ENCODE data around the gene PERM1.
"Not testable (repeated sequence)": the region's sequence is repeated elsewhere in the genome, so short reads cannot be mapped to it uniquely, and the experiment has no call there.

The PERM1 gene

GRCh38 chr1:1014799-1015681 is 33.1 kb upstream of the PERM1 start:
- DNase-seq (ENCODE audit: low read depth, low spot score), result no peak

- DNase-seq (ENCODE audit: low read depth, low spot score), result no peak
Observed at GRCh38 chr1:1013922-1014648, 32.2 kb upstream of the PERM1 start.

DNA sequence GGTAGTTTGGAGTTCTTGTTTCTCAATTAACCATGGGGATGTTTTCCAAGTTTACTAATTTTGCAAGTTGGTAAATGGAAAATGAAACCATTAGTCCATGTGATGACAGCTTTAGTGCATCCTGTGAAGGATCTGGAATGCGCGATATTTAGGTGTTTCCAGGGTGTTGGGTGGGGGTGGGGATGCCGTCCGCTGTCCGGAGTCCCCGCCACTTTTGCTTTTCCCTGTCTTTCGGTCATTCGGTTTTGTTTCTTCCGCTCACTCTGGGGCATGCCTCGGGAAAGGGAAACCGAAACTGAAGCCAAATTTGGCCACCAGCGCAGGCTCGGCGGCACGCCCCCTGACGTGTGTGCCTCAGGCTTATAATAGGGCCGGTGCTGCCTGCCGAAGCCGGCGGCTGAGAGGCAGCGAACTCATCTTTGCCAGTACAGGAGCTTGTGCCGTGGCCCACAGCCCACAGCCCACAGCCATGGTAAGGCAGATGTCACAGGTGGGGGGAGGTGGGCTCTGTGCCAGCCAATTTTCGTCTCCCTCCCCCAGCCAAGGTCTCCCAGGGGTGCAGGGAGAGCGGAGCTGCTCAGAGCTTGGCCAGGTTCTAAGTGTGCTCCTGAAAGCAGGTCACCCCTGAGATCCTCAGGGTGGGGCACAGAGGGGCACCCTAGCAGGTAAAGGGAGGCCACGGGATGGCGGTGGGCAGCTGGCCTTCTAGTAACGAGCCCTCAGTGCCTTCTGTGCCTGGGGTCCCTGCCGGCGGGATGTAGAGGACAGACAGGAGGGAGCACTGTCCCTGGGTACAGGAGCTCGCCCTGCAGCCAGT is 31.4 kb upstream of the PERM1 start, which contains the start of gene ISG15:
ISG15 (plus strand) TSS at position 393 of the 817 bp plus-strand sequence; CDS start at position 470, 77 bp downstream.
- peak; percentile 72 for DNase-seq (ENCODE audit: low read depth, low spot score)

GRCh38 chr1:1012736-1013104 is 30.8 kb upstream of the PERM1 start:
- DNase-seq (ENCODE audit: low read depth, low spot score), result not testable (repeated sequence)

- DNase-seq (ENCODE audit: low read depth, low spot score), result no peak
Observed at GRCh38 chr1:1011396-1011949, 29.6 kb upstream of the PERM1 start.

DNA sequence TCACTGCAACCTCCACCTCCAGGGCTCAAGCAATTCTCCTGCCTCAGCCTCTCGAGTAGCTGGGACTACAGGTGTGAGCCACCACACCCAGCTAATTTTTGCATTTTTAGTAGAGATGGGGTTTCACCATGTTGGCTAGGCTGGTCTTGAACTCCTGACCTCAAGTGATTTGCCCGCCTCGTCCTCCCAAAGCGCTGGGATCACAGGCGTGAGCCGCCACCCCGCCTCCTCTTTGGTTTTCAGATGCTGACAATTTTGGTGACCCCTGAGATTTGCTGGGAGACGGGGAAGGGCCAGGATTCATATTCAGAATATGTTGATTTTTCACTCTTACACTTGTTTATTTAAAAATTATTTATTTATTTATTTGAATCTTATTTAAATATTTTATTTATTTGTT is 28.2 kb upstream of the PERM1 start:
- DNase-seq (ENCODE audit: low read depth, low spot score), result not testable (repeated sequence)

DNA sequence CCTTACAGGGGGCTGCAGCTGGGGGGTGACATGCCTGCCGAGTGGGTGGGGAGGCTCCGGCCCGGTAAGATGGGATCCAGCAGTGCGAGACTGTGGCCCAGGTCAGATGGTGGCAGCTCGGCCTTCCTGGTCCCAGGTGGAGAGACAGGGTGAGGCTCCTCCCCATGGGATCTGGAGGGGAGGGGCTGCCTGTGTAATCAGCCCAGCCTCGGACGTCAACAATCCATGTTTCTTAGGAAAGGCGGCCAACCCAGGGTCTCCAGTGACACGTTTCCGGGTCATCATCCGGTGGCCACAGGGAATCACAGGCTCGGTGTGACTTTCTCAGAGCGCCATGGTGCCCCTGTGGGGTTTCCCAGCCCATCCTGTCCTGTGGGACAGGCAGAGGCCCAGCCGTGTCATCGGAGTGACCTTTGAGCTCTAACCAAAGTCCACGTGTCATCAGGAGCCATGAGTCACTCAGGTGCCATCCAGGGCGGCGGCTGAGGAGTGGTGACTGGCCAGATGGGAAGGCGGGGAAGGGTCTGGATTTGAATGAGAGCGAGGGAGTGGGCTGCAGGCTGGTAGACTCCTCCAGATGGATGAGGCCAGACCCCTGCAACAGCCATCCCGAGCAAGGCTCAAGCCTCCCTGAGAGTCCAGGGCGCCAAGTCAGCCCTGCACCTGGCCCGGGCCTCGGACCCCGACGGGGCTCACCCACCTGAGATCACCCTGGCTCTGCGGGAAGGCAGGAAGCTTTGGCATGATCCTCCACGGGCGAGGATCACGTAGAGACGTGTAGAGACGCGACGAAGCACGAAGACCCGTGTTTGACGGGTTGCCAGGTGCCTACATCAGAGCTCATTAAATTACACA is 24.6 kb upstream of the PERM1 start:
- DNase-seq (ENCODE audit: low read depth, low spot score), result no peak

DNA sequence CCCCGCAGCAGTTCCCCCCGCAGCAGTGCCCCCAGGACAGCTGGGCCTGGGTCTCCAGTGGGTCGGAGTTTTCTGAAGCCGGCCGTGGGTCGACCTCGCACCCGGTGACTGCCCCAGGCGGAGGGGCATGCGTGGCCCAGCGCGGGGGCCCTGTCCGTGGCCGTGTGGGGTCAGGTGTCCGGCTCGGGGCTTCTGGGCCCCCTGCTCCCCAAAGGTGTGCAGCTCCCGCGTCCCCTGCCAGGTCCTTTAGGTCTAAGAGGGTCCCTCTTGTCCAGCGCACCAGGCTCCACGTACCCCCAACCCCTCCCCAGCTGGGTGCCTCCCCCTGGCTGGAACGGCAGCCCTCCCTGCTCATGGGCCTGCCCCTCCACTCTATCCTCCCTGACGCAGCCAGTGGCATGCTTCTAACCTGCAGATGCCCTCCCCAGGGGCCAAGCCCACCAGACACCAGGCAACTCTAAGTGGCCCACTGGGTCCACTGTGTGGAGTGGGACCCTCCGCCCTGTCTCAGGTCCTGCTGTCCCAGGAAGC is 23.9 kb upstream of the PERM1 start:
- DNase-seq (ENCODE audit: low read depth, low spot score), result no peak

- DNase-seq (ENCODE audit: low read depth, low spot score), result no peak
Observed at GRCh38 chr1:1004780-1005697, 23.1 kb upstream of the PERM1 start.

- DNase-seq (ENCODE audit: low read depth, low spot score), result no peak
Observed at GRCh38 chr1:1004420-1004779, 22.5 kb upstream of the PERM1 start.

GRCh38 chr1:1003618-1004419 is 21.9 kb upstream of the PERM1 start:
- DNase-seq (ENCODE audit: low read depth, low spot score), result no peak

GRCh38 chr1:1001057-1001783 is 19.3 kb upstream of the PERM1 start:
- no peak for DNase-seq (ENCODE audit: low read depth, low spot score)

DNA sequence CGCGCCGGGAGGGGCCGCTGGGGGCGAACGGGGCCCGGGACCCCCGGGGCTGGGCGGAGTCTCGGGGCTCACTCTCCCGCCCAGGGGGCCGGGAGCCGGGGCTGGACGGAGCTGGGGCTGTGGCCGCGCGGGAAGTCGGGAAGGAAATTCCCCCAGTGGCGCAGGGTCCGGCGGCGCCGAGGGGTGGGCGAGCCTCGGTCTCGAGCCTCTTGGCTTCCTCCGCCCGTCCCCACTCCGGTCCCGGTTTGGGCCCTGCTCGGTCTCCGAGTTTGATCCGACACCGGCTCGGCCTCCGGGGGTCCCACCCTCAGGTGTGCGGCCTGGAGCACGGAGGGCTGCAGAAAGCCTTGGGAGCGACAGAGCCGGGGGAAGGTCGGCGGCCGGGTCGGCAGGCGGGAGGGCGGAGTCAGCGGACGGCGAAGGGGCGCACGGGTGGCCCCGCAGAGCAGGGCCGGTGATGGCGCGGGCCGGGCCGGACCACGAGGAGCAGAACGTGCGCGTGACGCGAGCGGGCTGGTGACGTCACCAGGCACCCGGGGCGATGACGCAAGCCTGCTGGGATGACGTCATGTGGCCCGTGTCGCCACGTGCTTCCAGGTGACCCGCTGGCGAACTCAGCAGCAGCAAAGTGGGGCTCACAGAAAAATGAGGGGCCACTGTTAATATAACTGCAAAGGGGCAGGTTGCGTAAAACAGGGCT is 18.6 kb upstream of the PERM1 start:
- peak; percentile 32 for DNase-seq (ENCODE audit: low read depth, low spot score)

DNA sequence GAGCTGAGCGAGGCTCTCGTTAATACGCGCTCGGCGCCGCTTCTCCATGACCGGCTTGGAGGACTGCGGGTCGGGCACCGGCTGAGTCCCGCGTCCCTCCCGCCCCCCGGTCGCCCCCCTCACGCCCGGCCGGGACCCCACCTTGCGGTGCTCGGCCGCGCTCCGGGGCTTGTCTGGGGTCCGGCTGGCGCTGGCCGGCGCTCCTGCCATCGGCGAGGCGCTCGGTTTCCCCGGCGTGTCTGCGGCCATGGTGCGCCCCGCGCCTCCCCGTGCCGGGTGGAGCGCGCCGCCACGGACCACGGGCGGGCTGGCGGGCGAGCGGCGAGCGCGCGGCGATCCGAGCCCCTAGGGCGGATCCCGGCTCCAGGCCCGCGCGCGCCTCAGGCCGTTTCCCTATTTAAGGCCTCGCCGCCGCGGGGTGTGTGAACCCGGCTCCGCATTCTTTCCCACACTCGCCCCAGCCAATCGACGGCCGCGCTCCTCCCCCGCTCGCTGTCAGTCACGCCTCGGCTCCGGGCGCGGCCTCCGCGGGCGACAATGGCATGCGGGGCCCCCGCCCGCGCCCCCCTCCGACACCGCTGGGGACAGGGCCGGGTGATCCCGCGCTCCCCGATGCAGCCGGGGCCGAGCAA is 17.9 kb upstream of the PERM1 start, which contains the start of gene HES4:
HES4 (minus strand) TSS at position 373 of the 632 bp plus-strand sequence; CDS start at position 249, 124 bp downstream.
- DNase-seq (ENCODE audit: low read depth, low spot score), result no peak

DNA sequence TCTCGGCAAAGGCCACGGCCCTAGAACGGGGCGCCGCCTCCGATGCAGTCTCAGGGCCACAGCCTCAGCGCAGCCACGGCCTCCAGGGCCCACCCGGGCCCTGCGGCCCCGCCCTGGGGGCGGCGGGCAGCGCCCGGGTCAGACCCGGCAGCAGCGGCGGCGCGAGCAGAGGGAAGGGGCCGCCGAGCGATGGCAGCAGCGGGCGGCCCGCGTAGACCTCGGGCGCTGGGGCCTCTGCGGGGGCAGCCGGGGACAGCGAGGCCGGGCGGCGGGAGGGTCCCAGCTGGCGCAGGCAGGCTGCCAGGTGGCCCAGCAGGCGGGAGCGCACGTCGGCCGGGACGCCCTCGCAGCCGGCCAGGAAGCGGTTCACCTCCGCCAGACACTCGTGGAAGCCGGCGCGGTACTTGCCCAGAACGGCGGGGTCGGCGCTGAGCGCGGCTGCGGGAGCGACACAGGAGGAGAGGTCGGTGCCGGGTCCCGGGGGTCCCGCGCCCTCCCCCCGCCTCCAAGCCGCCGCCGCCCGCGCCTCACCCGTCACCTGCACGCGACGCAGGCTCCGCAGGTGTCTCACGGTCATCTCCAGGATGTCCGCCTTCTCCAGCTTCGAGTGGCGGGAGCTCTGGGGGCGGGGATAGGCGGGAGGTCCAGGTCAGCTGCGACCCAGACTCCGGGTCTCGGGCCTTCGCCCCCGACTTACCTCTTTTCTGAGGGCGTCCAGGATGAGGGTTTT is 17.3 kb upstream of the PERM1 start:
- no peak for DNase-seq (ENCODE audit: low read depth, low spot score)

DNA sequence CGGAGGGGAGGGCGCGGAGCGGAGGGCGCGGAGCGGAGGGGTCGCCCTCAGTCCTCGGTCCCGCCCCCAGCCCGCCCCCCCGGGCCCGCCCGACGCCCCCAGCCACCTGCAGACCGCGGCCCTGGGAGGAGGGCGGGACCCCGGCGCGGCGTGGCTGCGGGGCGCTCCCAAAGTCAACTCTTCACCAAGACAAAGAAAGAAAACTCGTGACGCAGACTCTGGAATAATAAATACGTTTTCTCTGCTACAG is 16.8 kb upstream of the PERM1 start:
- DNase-seq (ENCODE audit: low read depth, low spot score), result no peak
